ENCODE data around the gene ATG16L2. TPM values are rescaled to one million over a fixed set of nuclear protein-coding genes. Genes with fewer than 3 reads are reported as not detected.

ATG16L2 gene
- total and polyA plus RNA-seq, 9 of the 15 experiments (the other 6 are each of a cell fraction or from before 2014, with no cell fraction given): 0.18 to 11.2 (median 6.2) TPM

- TF ChIP-seq JUN (IDR thresholded peaks at IDR 0.05; ENCODE audit: borderline replicate concordance, low read depth, low read length) (no peak), JUN (CRISPR knock-in tag; IDR thresholded peaks at IDR 0.05; ENCODE audit: borderline replicate concordance) (no peak), FOXP1 (CRISPR knock-in tag; IDR thresholded peaks at IDR 0.05) (no peak), ZC3H4 (CRISPR knock-in tag; IDR thresholded peaks at IDR 0.05; ENCODE audit: borderline replicate concordance) (no peak), BDP1 (IDR thresholded peaks at IDR 0.05; ENCODE audit: insufficient read depth, insufficient read length) (no peak), CHD1 (IDR thresholded peaks at IDR 0.05; ENCODE audit: low read length) (peak; percentile 58), GATAD2B (IDR thresholded peaks at IDR 0.05; ENCODE audit: borderline replicate concordance) (0 out of 2 replicates have a peak, but pooled peaks have one; percentile 66), ETV1 (tag; conservative IDR thresholded peaks at IDR 0.05; ENCODE audit: low read depth) (no peak), ZNF75A (CRISPR knock-in tag; IDR thresholded peaks at IDR 0.05) (0 out of 2 replicates have a peak, but pooled peaks have one; percentile 29), ZNF184 (CRISPR knock-in tag; IDR thresholded peaks at IDR 0.05) (no peak), IRF2 (CRISPR knock-in tag; IDR thresholded peaks at IDR 0.05) (no peak), HDAC1 (IDR thresholded peaks at IDR 0.05) (peak in 1 of 2 experiments; percentile 79; a peak in 2 of 4 replicates)
- TF ChIP-seq, protein P1, sequence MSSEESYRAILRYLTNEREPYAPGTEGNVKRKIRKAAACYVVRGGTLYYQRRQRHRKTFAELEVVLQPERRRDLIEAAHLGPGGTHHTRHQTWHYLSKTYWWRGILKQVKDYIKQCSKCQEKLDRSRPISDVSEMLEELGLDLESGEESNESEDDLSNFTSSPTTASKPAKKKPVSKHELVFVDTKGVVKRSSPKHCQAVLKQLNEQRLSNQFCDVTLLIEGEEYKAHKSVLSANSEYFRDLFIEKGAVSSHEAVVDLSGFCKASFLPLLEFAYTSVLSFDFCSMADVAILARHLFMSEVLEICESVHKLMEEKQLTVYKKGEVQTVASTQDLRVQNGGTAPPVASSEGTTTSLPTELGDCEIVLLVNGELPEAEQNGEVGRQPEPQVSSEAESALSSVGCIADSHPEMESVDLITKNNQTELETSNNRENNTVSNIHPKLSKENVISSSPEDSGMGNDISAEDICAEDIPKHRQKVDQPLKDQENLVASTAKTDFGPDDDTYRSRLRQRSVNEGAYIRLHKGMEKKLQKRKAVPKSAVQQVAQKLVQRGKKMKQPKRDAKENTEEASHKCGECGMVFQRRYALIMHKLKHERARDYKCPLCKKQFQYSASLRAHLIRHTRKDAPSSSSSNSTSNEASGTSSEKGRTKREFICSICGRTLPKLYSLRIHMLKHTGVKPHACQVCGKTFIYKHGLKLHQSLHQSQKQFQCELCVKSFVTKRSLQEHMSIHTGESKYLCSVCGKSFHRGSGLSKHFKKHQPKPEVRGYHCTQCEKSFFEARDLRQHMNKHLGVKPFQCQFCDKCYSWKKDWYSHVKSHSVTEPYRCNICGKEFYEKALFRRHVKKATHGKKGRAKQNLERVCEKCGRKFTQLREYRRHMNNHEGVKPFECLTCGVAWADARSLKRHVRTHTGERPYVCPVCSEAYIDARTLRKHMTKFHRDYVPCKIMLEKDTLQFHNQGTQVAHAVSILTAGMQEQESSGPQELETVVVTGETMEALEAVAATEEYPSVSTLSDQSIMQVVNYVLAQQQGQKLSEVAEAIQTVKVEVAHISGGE (CRISPR knock-in tag; IDR thresholded peaks at IDR 0.05): no peak
- TF ChIP-seq, protein P2, sequence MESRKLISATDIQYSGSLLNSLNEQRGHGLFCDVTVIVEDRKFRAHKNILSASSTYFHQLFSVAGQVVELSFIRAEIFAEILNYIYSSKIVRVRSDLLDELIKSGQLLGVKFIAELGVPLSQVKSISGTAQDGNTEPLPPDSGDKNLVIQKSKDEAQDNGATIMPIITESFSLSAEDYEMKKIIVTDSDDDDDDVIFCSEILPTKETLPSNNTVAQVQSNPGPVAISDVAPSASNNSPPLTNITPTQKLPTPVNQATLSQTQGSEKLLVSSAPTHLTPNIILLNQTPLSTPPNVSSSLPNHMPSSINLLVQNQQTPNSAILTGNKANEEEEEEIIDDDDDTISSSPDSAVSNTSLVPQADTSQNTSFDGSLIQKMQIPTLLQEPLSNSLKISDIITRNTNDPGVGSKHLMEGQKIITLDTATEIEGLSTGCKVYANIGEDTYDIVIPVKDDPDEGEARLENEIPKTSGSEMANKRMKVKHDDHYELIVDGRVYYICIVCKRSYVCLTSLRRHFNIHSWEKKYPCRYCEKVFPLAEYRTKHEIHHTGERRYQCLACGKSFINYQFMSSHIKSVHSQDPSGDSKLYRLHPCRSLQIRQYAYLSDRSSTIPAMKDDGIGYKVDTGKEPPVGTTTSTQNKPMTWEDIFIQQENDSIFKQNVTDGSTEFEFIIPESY (CRISPR knock-in tag; IDR thresholded peaks at IDR 0.05): no peak
- TF ChIP-seq, protein P3, sequence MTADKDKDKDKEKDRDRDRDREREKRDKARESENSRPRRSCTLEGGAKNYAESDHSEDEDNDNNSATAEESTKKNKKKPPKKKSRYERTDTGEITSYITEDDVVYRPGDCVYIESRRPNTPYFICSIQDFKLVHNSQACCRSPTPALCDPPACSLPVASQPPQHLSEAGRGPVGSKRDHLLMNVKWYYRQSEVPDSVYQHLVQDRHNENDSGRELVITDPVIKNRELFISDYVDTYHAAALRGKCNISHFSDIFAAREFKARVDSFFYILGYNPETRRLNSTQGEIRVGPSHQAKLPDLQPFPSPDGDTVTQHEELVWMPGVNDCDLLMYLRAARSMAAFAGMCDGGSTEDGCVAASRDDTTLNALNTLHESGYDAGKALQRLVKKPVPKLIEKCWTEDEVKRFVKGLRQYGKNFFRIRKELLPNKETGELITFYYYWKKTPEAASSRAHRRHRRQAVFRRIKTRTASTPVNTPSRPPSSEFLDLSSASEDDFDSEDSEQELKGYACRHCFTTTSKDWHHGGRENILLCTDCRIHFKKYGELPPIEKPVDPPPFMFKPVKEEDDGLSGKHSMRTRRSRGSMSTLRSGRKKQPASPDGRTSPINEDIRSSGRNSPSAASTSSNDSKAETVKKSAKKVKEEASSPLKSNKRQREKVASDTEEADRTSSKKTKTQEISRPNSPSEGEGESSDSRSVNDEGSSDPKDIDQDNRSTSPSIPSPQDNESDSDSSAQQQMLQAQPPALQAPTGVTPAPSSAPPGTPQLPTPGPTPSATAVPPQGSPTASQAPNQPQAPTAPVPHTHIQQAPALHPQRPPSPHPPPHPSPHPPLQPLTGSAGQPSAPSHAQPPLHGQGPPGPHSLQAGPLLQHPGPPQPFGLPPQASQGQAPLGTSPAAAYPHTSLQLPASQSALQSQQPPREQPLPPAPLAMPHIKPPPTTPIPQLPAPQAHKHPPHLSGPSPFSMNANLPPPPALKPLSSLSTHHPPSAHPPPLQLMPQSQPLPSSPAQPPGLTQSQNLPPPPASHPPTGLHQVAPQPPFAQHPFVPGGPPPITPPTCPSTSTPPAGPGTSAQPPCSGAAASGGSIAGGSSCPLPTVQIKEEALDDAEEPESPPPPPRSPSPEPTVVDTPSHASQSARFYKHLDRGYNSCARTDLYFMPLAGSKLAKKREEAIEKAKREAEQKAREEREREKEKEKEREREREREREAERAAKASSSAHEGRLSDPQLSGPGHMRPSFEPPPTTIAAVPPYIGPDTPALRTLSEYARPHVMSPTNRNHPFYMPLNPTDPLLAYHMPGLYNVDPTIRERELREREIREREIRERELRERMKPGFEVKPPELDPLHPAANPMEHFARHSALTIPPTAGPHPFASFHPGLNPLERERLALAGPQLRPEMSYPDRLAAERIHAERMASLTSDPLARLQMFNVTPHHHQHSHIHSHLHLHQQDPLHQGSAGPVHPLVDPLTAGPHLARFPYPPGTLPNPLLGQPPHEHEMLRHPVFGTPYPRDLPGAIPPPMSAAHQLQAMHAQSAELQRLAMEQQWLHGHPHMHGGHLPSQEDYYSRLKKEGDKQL (CRISPR knock-in tag; IDR thresholded peaks at IDR 0.05; ENCODE audit: borderline replicate concordance): no peak
These were observed 398 bp upstream of the ATG16L2 start (continued) for GRCh38 chr11:72813740-72814285.

Measured in K562 (cell line).